ENCODE measurements around the gene FGF12. TPM values are rescaled to one million over a fixed set of nuclear protein-coding genes. Genes with fewer than 3 reads are reported as not detected.

The FGF12 gene
- polyA plus RNA-seq, 3 donors, result not detected

GRCh38 chr3:192262001-192262400 is 465.3 kb downstream of the FGF12 start:
- Mint-ChIP-seq H3K36me3 (no peaks in the 10 kb centered on the region), H3K9me3 (peaks cover 0 to 2% (median 0%) of the 10 kb centered on the region in 7 donors), H3K4me1 (no peaks in the 10 kb centered on the region), H3K4me3 (no peak overlapping the region), H3K27ac (no peak overlapping the region), H3K27me3 (ENCODE audit: low read depth in 3 of 3) (no peaks in the 10 kb centered on the region)
- no peak for DNase-seq
- TF ChIP-seq CTCF (IDR thresholded peaks at IDR 0.05), result no peak
- Histone ChIP-seq H3K27ac (ENCODE audit: low read depth in 1 of 2, low read length in 2 of 2) (no peak overlapping the region), H3K79me2 (ENCODE audit: insufficient read depth, low read length) (no peaks in the 10 kb centered on the region), H3K4me3 (replicated peaks in 1 of 3; ENCODE audit: low read depth in 2 of 3, low read length in 3 of 3) (no peak overlapping the region), H3K4me1 (ENCODE audit: control insufficient read depth in 1 of 2, insufficient read depth in 2 of 2, low read length in 2 of 2) (no peaks in the 10 kb centered on the region), H4K20me1 (ENCODE audit: insufficient read depth, low read length) (no peaks in the 10 kb centered on the region), H3K27me3 (ENCODE audit: control insufficient read depth in 2 of 2, insufficient read depth in 2 of 2, low read length in 2 of 2) (no peaks in the 10 kb centered on the region), H3K9ac (ENCODE audit: insufficient read depth, low read length, poor library complexity, severe bottlenecking) (no peak overlapping the region), H3K9me3 (replicated peaks in 1 of 2; ENCODE audit: control insufficient read depth in 1 of 2, insufficient read depth in 1 of 2, low read length in 2 of 2) (no peaks in the 10 kb centered on the region), H3K36me3 (replicated peaks in 1 of 2; ENCODE audit: control insufficient read depth in 1 of 2, insufficient read depth in 2 of 2, low read length in 2 of 2) (no peaks in the 10 kb centered on the region), H2AFZ (ENCODE audit: insufficient read depth, low read depth, low read length, poor library complexity, severe bottlenecking) (no peak overlapping the region), H3K4me2 (replicated peaks; ENCODE audit: extremely low read depth, low read length, poor library complexity, severe bottlenecking) (no peak overlapping the region)
- WGBS (ENCODE audit: insufficient coverage), result 87% methylated on average over 3 of the region's 4 CpGs
- intact Hi-C loops (cut with micrococcal nuclease), result no loop called here

DNA sequence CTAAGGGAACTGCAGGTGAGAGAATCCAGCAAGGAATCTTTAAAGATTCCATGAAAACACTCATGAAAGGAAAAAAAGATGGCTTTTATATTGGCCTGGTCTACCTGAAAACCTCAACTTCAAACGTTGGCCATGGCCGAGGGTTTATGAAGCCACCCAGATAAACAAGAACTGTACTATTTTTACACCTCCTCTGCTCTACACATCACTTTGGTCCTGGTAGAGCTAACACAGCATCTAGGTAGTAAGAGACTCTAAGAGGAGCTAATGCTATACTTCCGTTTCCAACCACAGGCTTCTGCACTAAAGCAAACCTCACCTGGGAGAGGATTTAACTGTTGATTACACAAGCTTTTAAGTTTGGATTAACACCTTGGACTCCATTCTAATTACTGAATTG is 466.2 kb downstream of the FGF12 start:
- TF ChIP-seq CTCF (IDR thresholded peaks at IDR 0.05), result no peak
- intact Hi-C loops (cut with micrococcal nuclease), result no loop called here
- no peaks in the 10 kb centered on the region for H3K36me3 ChIP-seq (replicated peaks in 1 of 2; ENCODE audit: control insufficient read depth in 1 of 2, insufficient read depth in 2 of 2, low read length in 2 of 2)
- H3K27me3 ChIP-seq (ENCODE audit: control insufficient read depth in 2 of 2, insufficient read depth in 2 of 2, low read length in 2 of 2), result no peaks in the 10 kb centered on the region
- no peaks in the 10 kb centered on the region for H3K79me2 ChIP-seq (ENCODE audit: insufficient read depth, low read length)
- Mint-ChIP-seq H3K36me3 (no peaks in the 10 kb centered on the region), H3K4me3 (no peak overlapping the region), H3K27ac (no peak overlapping the region), H3K4me1 (no peaks in the 10 kb centered on the region), H3K27me3 (ENCODE audit: low read depth in 3 of 3) (no peaks in the 10 kb centered on the region), H3K9me3 (peaks cover 0 to 2% (median 0%) of the 10 kb centered on the region in 7 donors)
- no peak overlapping the region for H3K4me3 ChIP-seq (replicated peaks in 1 of 3; ENCODE audit: low read depth in 2 of 3, low read length in 3 of 3)
- no peak overlapping the region for H3K4me2 ChIP-seq (replicated peaks; ENCODE audit: extremely low read depth, low read length, poor library complexity, severe bottlenecking)
- no peaks in the 10 kb centered on the region for H3K4me1 ChIP-seq (ENCODE audit: control insufficient read depth in 1 of 2, insufficient read depth in 2 of 2, low read length in 2 of 2)
- H4K20me1 ChIP-seq (ENCODE audit: insufficient read depth, low read length), result no peaks in the 10 kb centered on the region
- DNase-seq, result no peak
- WGBS (ENCODE audit: insufficient coverage), result no CpG with 5 or more reads among the region's 3 CpGs
- H2AFZ ChIP-seq (ENCODE audit: insufficient read depth, low read depth, low read length, poor library complexity, severe bottlenecking), result no peak overlapping the region
- H3K27ac ChIP-seq (ENCODE audit: low read depth in 1 of 2, low read length in 2 of 2), result no peak overlapping the region
- no peaks in the 10 kb centered on the region for H3K9me3 ChIP-seq (replicated peaks in 1 of 2; ENCODE audit: control insufficient read depth in 1 of 2, insufficient read depth in 1 of 2, low read length in 2 of 2)
- H3K9ac ChIP-seq (ENCODE audit: insufficient read depth, low read length, poor library complexity, severe bottlenecking), result no peak overlapping the region

All from CD14-positive monocyte (primary cell).